NT2/D1 (cell line): ENCODE data around the gene ANKS6.

Experiments used
- SUZ12 ChIP-seq: IDR thresholded peaks from 2 replicates; pipeline ENCODE4 v1.6.1; 2011; ENCODE audit not compliant: insufficient read length, insufficient read depth; ENCODE audit errors: extremely low read depth
- YY1 ChIP-seq: IDR thresholded peaks from 2 replicates; pipeline ENCODE4 v1.6.1; 2011; ENCODE audit not compliant: insufficient read length, insufficient read depth
- ZNF274 ChIP-seq: IDR thresholded peaks from 2 replicates; pipeline ENCODE4 v1.6.1; 2011; ENCODE audit warnings: mild to moderate bottlenecking, low read depth, low read length

DNA sequence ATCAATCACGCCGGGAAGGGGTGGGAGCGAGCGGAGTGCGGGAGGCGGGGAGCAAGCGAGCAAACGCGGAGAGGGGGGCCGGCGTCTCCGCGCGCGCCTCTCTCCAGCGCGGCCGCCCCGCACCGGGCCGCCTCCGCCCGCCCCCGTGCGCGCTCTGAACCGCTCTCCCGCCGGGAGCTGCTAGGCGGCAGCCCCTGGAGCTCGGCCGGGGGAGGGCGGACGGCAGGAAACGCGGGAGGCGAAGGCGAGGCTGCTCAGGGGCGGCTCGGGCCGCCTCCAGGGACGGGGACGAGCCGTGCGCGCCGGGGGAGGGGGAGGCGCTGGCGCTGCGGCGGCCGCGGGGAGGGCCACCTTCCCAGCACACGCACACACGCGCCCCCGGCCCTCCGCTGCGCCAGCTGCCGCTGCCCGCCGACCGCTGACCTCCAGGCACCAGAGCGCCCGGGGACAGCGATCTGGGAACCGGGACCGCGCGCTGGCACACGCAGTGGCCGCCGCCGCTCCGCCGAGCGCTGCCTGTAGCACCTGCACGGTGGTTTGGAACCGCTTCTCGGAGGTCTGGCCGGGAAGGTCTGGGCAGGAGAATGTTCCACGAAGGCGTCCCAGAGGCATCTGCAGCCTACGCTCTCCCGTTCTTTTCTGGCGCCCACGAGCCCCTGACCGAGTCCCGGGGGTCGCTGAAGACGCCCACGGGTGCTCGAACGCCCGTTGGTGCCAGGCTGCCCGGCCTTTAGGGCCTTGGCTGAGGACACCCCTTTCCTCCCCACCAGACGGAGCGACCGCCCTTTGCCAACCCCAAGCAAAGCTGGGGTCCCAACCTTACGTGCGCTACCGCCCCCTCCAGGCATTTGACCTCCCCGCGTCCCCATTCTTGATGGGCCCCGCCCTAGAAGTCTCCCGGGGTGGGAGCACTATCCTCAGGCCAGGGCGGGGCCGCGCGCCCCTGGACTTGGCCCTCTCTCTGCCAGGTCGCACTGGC, 87.1 kb downstream of the ANKS6 start, which contains the start of gene GABBR2:
- TF ChIP-seq YY1 (no peak), ZNF274 (no peak), SUZ12 (no peak)
